ENCODE measurements around the gene ATP5IF1. TPM values are rescaled to one million over a fixed set of nuclear protein-coding genes. Genes with fewer than 3 reads are reported as not detected.

Gene ATP5IF1
- 410 TPM for polyA plus RNA-seq (2013, experiment 1 of 2)
- polyA plus RNA-seq (2013, experiment 2 of 2): 423 TPM

- H3K36me3 ChIP-seq (ENCODE audit: control insufficient read depth in 1 of 2, insufficient read depth in 2 of 2, low read depth in 1 of 2, low read length in 2 of 2): peaks cover 0 to 19% of the 10 kb centered on the region in 2 experiments
Measured at GRCh38 chr1:28235755-28236655, at the start of gene ATP5IF1. ATP5IF1 (plus strand) TSS chr1:28236124; CDS start chr1:28236184, 60 bp downstream.

GRCh38 chr1:28190337-28190979, 45.5 kb upstream of the ATP5IF1 start:
- Histone ChIP-seq H3K14ac (ENCODE audit: low read length in 2 of 2) (no peak overlapping the region), H4K91ac (ENCODE audit: low read length) (no peak overlapping the region), H3K79me1 (replicated peaks; ENCODE audit: low read length, poor library complexity, severe bottlenecking) (no peaks in the 10 kb centered on the region), H3K4me2 (ENCODE audit: low read length, poor library complexity, severe bottlenecking) (no peak overlapping the region), H3K4me1 (ENCODE audit: control insufficient read depth, insufficient read depth, low read depth, low read length) (peaks cover 4% of the 10 kb centered on the region), H3K4ac (ENCODE audit: low read depth in 1 of 2, low read length in 2 of 2) (peak overlapping the region; percentile 40 to 46), H2BK5ac (ENCODE audit: low read depth, low read length, poor library complexity, severe bottlenecking) (no peak overlapping the region), H3K18ac (ENCODE audit: low read depth in 1 of 2, low read length in 2 of 2) (peak overlapping the region in 1 of 2 experiments; percentile 37), H3K23ac (ENCODE audit: low read length in 2 of 2) (no peak overlapping the region), H2BK15ac (ENCODE audit: low read depth, poor library complexity, severe bottlenecking) (no peak overlapping the region), H3K4me3 (ENCODE audit: insufficient read depth in 1 of 2, low read depth in 1 of 2, low read length in 2 of 2) (no peak overlapping the region), H2BK12ac (ENCODE audit: low read length in 2 of 2) (peak overlapping the region in 1 of 2 experiments; percentile 6), H2AFZ (ENCODE audit: low read depth, low read length) (peak overlapping the region; percentile 36), H4K8ac (ENCODE audit: low read length) (peak overlapping the region; percentile 27), H3K36me3 (ENCODE audit: control insufficient read depth in 1 of 2, insufficient read depth in 2 of 2, low read depth in 1 of 2, low read length in 2 of 2) (no peaks in the 10 kb centered on the region), H2BK120ac (ENCODE audit: low read depth, low read length) (peak overlapping the region; percentile 11), H3K27ac (ENCODE audit: low read length, poor library complexity, severe bottlenecking) (no peak overlapping the region), H3K27me3 (ENCODE audit: control insufficient read depth in 1 of 2, insufficient read depth in 1 of 2, low read length in 2 of 2) (no peaks in the 10 kb centered on the region), H3K9me3 (ENCODE audit: control insufficient read depth, low read length) (no peaks in the 10 kb centered on the region), H3K9ac (ENCODE audit: low read length) (no peak overlapping the region), H2AK5ac (ENCODE audit: low read length, severe bottlenecking) (no peak overlapping the region)
- no peak for DNase-seq
- 69% methylated on average over 3 of the region's 3 CpGs for WGBS

More at GRCh38 chr1:28235755-28236655, at the start of gene ATP5IF1:
- Histone ChIP-seq H4K8ac (ENCODE audit: low read length) (peak within 1 kb of the TSS; percentile 94), H2BK5ac (ENCODE audit: low read depth, low read length, poor library complexity, severe bottlenecking) (peak within 1 kb of the TSS; percentile 47), H3K4ac (ENCODE audit: low read depth in 1 of 2, low read length in 2 of 2) (peak within 1 kb of the TSS in 1 of 2 experiments; percentile 84), H2BK120ac (ENCODE audit: low read depth, low read length) (peak within 1 kb of the TSS; percentile 62), H3K14ac (ENCODE audit: low read length in 2 of 2) (peak within 1 kb of the TSS in 1 of 2 experiments; percentile 98), H3K9ac (ENCODE audit: low read length) (peak within 1 kb of the TSS; percentile 93), H3K27ac (ENCODE audit: low read length, poor library complexity, severe bottlenecking) (peak within 1 kb of the TSS; percentile 65), H3K4me2 (ENCODE audit: low read length, poor library complexity, severe bottlenecking) (peak within 1 kb of the TSS; percentile 96), H2AFZ (ENCODE audit: low read depth, low read length) (peak within 1 kb of the TSS; percentile 77), H3K4me1 (ENCODE audit: control insufficient read depth, insufficient read depth, low read depth, low read length) (peaks cover 11% of the 10 kb centered on the region), H3K4me3 (ENCODE audit: insufficient read depth in 1 of 2, low read depth in 1 of 2, low read length in 2 of 2) (peak within 1 kb of the TSS; percentile 98 to 100), H3K18ac (ENCODE audit: low read depth in 1 of 2, low read length in 2 of 2) (peak within 1 kb of the TSS; percentile 97 to 99), H3K9me3 (ENCODE audit: control insufficient read depth, low read length) (no peaks in the 10 kb centered on the region), H2AK5ac (ENCODE audit: low read length, severe bottlenecking) (peak within 1 kb of the TSS; percentile 36), H3K79me1 (replicated peaks; ENCODE audit: low read length, poor library complexity, severe bottlenecking) (peaks cover 5% of the 10 kb centered on the region), H2BK15ac (ENCODE audit: low read depth, poor library complexity, severe bottlenecking) (peak within 1 kb of the TSS; percentile 93), H3K23ac (ENCODE audit: low read length in 2 of 2) (no peak within 1 kb of the TSS), H4K91ac (ENCODE audit: low read length) (peak within 1 kb of the TSS; percentile 93), H3K27me3 (ENCODE audit: control insufficient read depth in 1 of 2, insufficient read depth in 1 of 2, low read length in 2 of 2) (no peaks in the 10 kb centered on the region), H2BK12ac (ENCODE audit: low read length in 2 of 2) (no peak within 1 kb of the TSS)
- WGBS: under 1% methylated on average over 60 of the region's 60 CpGs
- DNase-seq: peak; percentile 98

GRCh38 chr1:28190996-28191645, 44.8 kb upstream of the ATP5IF1 start:
- DNase-seq: no peak
- no peak overlapping the region for H3K23ac ChIP-seq (ENCODE audit: low read length in 2 of 2)
- H2AFZ ChIP-seq (ENCODE audit: low read depth, low read length): peak overlapping the region; percentile 36
- H3K4me1 ChIP-seq (ENCODE audit: control insufficient read depth, insufficient read depth, low read depth, low read length): peaks cover 5% of the 10 kb centered on the region
- no peaks in the 10 kb centered on the region for H3K27me3 ChIP-seq (ENCODE audit: control insufficient read depth in 1 of 2, insufficient read depth in 1 of 2, low read length in 2 of 2)
- H3K36me3 ChIP-seq (ENCODE audit: control insufficient read depth in 1 of 2, insufficient read depth in 2 of 2, low read depth in 1 of 2, low read length in 2 of 2): peaks cover 0 to 4% of the 10 kb centered on the region in 2 experiments
- peak overlapping the region; percentile 40 to 46 for H3K4ac ChIP-seq (ENCODE audit: low read depth in 1 of 2, low read length in 2 of 2)
- no peak overlapping the region for H2BK5ac ChIP-seq (ENCODE audit: low read depth, low read length, poor library complexity, severe bottlenecking)
- no peak overlapping the region for H2BK15ac ChIP-seq (ENCODE audit: low read depth, poor library complexity, severe bottlenecking)
- H3K18ac ChIP-seq (ENCODE audit: low read depth in 1 of 2, low read length in 2 of 2): peak overlapping the region in 1 of 2 experiments; percentile 37
- H3K14ac ChIP-seq (ENCODE audit: low read length in 2 of 2): no peak overlapping the region
- H4K91ac ChIP-seq (ENCODE audit: low read length): no peak overlapping the region
- H3K27ac ChIP-seq (ENCODE audit: low read length, poor library complexity, severe bottlenecking): no peak overlapping the region
- H2BK12ac ChIP-seq (ENCODE audit: low read length in 2 of 2): peak overlapping the region in 1 of 2 experiments; percentile 6
- no peaks in the 10 kb centered on the region for H3K79me1 ChIP-seq (replicated peaks; ENCODE audit: low read length, poor library complexity, severe bottlenecking)
- peak overlapping the region; percentile 19 for H4K8ac ChIP-seq (ENCODE audit: low read length)
- H3K9ac ChIP-seq (ENCODE audit: low read length): no peak overlapping the region
- H2BK120ac ChIP-seq (ENCODE audit: low read depth, low read length): peak overlapping the region; percentile 11
- no peaks in the 10 kb centered on the region for H3K9me3 ChIP-seq (ENCODE audit: control insufficient read depth, low read length)
- H3K4me3 ChIP-seq (ENCODE audit: insufficient read depth in 1 of 2, low read depth in 1 of 2, low read length in 2 of 2): no peak overlapping the region
- H2AK5ac ChIP-seq (ENCODE audit: low read length, severe bottlenecking): peak overlapping the region; percentile 45
- 73% methylated on average over 11 of the region's 12 CpGs for WGBS
- no peak overlapping the region for H3K4me2 ChIP-seq (ENCODE audit: low read length, poor library complexity, severe bottlenecking)

Data from mesenchymal stem cell (in vitro differentiated cells and primary cell).